IPS DF 19.7 (cell line): ENCODE results near the gene PKD1.
"Not testable (repeated sequence)": the region's sequence is repeated elsewhere in the genome, so short reads cannot be mapped to it uniquely, and the experiment has no call there.

Experiments
- DNase-seq: peaks from one replicate; pipeline ENCODE4 v3.0.0-alpha.2; 2013; ENCODE audit warnings: low read depth, low spot score

Gene PKD1

DNA sequence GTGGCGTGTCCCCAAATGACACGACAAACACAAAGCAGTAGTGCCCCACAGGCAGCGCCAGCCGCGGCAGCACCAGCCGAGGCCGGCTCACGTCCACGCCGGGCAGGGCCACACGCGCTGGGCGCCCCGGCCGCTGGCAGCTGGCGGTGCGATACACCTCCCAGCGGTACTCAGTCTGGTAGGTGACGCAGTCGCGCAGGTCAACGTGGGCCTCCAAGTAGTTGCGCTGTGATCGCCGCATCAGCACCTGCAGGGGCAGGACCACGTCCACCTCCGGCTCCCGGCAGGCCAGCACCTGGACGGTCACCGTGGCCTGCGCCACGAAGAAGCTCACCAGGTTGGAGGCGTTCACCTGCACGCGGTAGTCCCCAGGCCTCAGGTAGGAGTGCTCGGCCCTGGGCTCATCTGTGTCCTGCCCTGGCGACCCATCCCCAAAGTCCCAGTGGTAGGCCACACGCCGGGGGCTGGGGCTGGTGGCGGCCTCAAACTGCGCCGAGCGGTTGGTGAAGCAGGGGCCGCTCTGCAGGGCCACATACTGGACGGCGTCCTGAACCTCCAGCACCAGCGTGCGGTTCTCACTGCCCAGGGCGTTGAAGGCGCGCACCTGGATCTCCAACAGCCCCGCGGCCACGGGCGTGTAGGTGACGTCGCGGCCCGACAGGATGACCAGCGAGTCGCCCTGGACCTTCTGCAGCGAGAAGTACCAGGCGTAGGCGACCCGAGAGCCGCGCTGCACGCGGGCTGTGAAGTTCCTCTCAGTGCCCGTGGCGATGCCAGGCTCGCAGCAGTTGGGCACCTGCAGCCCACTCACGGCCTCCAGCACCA, 27.0 kb downstream of the PKD1 start:
- not testable (repeated sequence) for DNase-seq

- not testable (repeated sequence) for DNase-seq
These were observed 27.9 kb downstream of the PKD1 start for GRCh38 chr16:2107791-2108125.

- DNase-seq = not testable (repeated sequence)
These were observed 28.4 kb downstream of the PKD1 start for GRCh38 chr16:2107121-2107790.

DNA sequence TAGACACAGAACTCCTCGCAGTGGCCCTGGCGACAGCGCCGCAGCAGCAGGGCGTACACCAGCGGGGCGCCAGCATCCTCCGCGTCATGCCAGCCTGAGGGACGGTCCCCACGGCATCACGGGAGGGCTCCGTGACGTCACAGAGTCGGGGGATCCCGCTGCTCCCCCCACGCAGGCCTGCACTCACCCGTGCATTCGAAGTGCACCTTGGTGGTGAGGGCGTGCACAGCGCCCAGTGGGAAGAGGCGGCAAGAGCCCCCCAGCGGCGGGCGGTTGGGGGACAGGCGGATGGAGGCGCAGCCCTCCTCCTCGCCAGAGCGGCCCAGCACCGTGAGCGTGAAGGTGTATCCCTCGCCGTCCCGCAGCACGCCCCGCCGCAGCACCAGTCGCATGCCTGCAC, 29.5 kb downstream of the PKD1 start:
- DNase-seq = not testable (repeated sequence)

DNA sequence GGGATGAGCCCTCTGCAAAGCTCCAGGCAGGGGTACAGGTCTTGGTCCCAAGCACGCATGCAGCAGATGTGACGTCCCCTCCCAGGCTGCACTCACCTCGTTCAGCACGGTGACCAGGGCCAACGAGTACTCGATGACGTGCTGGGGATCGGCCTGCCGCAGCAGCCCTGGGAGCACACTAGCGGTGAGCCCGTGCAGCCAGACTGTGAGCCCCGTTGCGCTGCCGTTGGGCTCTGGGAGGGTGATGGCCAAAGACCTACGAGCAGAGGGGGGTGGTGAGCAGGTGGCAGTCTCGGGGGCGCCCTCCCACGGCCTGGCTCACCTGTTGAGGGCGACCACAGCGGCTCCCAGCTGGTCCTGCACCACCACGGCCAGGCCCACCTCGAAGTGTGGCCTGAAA, 29.9 kb downstream of the PKD1 start:
- DNase-seq = not testable (repeated sequence)

GRCh38 chr16:2105291-2105690, 30.4 kb downstream of the PKD1 start:
- DNase-seq = not testable (repeated sequence)

DNA sequence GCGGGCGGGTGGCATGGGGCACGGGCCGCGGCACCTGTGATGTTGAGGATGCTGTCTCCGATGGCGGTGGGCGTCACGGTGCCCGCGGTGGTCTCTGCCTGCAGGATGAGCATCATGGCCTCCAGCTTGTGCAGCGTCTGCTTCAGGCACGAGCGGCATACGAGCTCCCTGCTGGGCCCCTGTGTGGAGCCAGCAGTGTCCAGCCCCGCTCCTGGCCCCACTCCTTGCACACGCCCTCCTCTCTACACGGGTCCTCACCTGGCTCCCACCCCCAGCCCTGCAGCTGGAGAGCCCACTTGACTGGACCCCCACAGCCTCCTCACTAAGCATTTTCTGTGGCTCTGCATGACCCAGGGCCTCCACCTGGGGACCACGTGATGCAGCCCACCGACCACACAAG, 31.2 kb downstream of the PKD1 start:
- DNase-seq = not testable (repeated sequence)

DNA sequence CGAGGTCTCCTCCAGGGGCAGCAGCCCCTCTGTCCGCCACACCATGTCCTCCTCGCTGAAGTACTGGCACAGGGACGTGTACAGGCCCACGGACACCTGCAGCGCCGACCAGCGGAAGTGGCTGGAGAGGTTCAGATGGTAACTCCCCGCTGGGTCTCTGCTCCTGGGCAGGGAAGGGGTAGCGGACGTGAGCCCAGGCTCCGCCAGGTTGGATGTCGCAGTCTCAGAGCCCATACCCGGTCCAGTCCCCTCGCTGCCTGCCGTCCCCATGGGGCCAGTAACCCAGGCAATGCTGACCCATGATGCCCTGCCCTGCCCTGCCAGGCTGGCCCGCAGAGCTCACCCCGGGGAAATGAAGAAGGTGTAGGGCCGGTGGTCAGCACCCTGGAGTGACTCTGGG, 33.2 kb downstream of the PKD1 start:
- no peak for DNase-seq

DNA sequence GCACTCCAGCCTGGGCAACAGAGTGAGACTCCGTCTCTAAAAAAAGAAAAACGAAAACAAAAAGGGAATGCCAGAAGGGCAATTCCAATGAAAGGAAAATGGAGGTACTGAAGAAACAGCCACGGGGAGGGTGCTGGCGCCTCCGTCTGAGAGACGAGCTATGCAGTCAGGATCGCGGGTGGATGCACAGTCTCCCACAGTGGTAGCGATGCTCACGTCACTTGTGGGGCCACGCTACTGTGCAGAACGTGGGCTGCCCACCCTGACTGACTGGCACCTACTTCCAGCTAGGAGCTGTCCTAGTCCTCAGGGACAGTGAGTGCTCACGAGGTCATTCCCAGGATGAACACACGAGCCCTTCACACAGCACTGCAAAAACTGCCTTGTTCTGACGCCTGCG, 34.1 kb downstream of the PKD1 start:
- not testable (repeated sequence) for DNase-seq

- not testable (repeated sequence) for DNase-seq
These were observed 38.0 kb downstream of the PKD1 start for GRCh38 chr16:2097689-2098088.

DNA sequence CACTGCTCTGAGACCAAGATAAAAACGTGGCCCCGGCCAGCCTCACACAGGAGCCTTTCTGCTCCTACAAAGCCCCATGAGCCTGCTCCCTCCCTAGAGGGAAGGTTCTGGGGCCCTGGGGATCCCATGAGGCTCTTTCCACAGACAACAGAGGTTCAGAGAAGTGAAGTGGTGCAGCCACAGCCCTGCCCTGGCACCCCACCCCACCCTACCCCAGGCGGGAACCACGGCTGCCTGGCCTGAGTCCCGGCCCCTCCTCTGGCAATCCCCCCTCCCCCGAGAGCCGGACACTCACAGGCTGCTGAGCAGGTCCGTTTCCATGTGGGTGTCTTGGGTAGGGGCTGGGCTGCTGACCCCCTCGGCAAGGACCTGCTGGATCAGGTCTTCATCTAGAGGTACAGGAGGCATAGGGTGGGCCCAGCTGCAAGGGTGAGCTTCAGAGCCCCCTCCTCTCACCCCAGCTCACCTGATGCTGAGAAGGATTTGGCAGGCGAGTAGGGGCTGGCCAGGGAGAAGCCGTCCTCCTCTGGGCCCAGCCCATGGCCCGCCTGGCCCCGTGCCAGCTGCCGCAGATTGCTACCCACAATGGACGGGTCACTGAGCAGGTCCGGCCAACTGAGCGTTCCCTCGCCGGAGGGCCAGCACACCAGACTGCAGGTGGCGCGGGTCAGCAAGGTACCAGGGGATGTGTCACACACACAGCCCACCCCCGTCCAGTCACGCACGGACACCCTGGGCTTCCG, 38.7 kb downstream of the PKD1 start:
- DNase-seq = no peak

DNA sequence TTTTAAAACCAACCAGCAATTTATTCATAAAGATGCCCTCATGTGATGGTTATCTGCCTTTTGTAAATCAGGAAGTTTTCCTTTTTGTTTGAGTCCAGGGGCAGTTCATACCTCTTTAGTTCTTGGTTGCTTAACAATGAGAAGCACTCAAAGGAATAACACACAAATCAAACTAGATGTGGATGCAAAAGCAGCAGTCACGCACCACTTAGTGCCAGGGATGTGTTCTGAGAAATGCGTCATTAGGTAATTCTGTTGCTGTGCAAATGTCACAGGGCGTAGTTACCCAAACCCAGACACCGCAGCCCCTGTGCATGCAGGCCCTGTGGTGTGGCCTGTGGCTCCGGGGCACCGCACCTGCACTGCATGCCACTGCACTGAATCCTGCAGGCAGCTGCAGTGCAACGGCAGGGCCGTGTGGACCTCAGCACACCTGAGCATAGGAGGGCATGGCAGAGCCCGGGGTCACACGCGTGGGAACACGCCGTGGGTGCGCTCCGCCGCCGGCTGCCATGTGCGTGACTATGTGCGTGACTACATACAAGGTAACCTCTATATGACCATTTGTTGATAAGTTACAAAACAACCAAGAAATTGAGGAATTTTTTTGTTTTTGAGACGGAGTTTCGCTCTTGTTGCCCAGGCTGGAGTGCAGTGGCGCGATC, 39.6 kb downstream of the PKD1 start:
- no peak for DNase-seq

GRCh38 chr16:2095315-2095853, 40.3 kb downstream of the PKD1 start:
- no peak for DNase-seq

- no peak for DNase-seq
These were observed 41.9 kb downstream of the PKD1 start for GRCh38 chr16:2093793-2094192.

- DNase-seq = no peak
These were observed 42.8 kb downstream of the PKD1 start for GRCh38 chr16:2092866-2093265.

DNA sequence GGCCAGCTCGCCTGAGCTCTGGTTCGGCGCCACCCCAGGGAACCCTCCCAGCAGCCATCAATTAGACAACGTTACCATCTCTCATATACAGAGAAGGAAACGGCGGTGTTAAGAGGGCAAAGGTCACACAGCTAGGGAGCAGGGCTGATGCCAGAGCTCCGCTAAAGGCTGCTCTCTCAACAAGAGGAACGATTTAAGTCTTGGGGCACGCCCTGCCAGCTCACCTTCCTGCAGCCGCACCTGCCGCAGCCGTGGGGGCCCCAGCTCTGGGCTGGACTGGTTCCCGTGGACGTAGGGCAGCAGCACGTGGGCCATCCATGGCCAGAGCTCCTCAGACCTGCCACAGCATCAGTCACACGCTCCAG, 43.5 kb downstream of the PKD1 start:
- DNase-seq = no peak

GRCh38 chr16:2091547-2092255, 44.0 kb downstream of the PKD1 start:
- DNase-seq = no peak

DNA sequence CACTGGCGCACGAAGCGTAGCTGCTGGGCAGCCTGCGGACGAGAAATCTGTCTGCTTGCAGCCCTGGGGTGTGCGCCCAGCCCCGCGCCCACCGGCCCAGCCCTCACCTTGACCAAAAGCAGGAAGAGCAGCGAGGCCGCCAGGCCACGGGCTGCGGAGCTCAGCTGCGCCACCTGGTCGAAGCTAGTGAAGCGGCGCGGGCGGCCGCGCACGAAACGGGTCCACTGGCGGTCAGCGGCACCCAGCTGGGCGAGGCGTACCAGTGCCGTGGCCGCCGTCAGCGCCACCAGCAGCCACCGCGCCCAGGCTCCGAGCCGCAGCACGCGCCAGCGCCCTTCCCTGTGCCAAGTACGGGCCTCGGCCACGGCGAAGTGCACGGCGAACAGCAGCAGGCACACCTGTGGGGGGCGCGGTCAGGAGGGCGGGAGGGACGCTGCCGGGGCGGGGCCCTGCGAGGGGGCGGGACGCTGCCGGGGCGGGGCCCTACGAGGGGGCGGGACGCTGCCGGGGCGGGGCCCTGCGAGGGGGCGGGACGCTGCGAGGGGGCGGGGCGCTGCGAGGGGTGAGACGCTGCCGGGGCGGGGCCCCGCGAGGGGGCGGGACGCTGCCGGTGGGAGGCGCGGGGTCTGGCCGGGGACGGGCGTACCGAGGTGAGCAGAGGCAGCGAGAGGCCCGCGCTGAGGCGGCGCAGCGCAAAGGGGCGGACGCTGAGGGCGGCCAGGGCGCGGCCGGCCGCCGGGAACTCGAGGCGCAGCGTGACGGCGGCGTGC, 44.7 kb downstream of the PKD1 start:
- no peak for DNase-seq

DNA sequence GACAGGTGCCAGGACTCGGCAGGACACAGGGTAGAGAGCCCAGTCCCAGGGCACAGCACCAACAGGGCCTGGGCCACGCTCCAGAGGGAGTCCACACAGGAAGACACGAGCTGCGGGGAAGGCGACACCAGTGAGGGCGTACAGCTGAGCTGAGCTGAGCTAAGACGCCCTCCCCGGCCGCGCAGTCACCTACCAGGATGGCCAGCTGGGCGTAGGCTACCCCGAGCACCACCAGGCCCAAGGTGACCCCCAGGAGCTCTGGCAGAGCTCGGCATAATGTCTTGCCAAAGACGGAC, 45.3 kb downstream of the PKD1 start:
- DNase-seq = no peak

DNA sequence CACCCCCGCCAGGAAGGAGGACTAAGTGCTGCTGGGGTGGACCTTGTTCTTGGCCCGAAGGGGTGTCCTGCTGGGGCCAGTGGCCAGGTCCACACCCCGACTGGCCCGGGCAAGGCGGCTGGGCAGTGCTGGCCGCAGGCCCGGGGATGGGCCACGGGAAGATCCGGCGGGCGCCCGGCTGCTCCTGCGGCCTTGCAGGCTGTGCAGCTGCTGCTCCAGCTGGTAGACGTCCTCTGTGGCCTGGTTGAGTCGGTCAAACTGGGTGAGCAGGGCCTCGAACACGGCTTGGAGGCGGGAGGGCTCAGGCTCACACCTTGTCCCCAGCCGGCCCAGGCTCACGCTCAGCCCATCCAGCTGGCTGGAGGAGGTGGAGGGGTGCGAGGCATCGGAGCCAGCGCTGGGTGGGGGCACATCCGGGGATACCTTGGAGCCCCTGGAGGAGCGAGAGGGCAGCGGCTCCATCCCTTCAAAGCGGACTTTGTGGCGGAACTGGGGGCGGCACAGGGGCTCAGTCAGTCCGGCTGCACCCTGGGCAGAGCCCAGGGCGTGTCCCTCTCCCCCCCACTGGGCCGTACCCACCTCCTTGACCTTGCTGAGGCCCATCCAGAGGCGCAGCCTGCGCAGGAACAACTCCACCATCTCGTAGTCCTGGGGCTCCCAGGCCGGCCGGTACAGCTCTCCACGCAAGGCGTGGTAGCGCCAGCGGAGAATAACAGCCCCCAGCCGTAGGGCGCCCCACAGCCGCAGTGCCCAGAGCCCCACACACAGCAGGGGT, 45.8 kb downstream of the PKD1 start:
- DNase-seq = no peak
